GM19467 (cell line): ENCODE data around the gene LRRC61.
"Not testable (repeated sequence)": the region's sequence is repeated elsewhere in the genome, so short reads cannot be mapped to it uniquely, and the experiment has no call there.

Experiments
- ATAC-seq: cut with Tn5 transposase; IDR thresholded peaks from one replicate; pipeline ENCODE4 v1.9.1; 2021; ENCODE audit warnings: mild to moderate bottlenecking, moderate library complexity; ENCODE audit not compliant: unreplicated experiment

LRRC61 gene

GRCh38 chr7:150322833-150323681, at the start of gene LRRC61, which contains the start of gene ACTR3C:
TSS of gene LRRC61 (plus strand) at chr7:150323355. CDS start at chr7:150336862, 13,507 bp downstream.
TSS of gene ACTR3C (minus strand) at chr7:150323545. CDS start at chr7:150295296, 28,249 bp downstream.
- peak; percentile 54 for ATAC-seq

- ATAC-seq = not testable (repeated sequence)
Measured at GRCh38 chr7:150276132-150276695, 46.9 kb upstream of the LRRC61 start.

GRCh38 chr7:150278383-150278782, 44.8 kb upstream of the LRRC61 start:
- not testable (repeated sequence) for ATAC-seq

- ATAC-seq = not testable (repeated sequence)
Measured at GRCh38 chr7:150281681-150282403, 41.3 kb upstream of the LRRC61 start.

- not testable (repeated sequence) for ATAC-seq
Measured at GRCh38 chr7:150283111-150283510, 40.0 kb upstream of the LRRC61 start.

- not testable (repeated sequence) for ATAC-seq
Measured at GRCh38 chr7:150283608-150284007, 39.5 kb upstream of the LRRC61 start.

GRCh38 chr7:150285849-150286754, 37.1 kb upstream of the LRRC61 start:
- peak; percentile 65 for ATAC-seq

- ATAC-seq = not testable (repeated sequence)
Measured at GRCh38 chr7:150287815-150288214, 35.3 kb upstream of the LRRC61 start.

- not testable (repeated sequence) for ATAC-seq
Measured at GRCh38 chr7:150288816-150289215, 34.3 kb upstream of the LRRC61 start.

- not testable (repeated sequence) for ATAC-seq
Measured at GRCh38 chr7:150290317-150290716, 32.8 kb upstream of the LRRC61 start.

- not testable (repeated sequence) for ATAC-seq
Measured at GRCh38 chr7:150295027-150295426, 28.1 kb upstream of the LRRC61 start.

GRCh38 chr7:150295614-150296013, 27.5 kb upstream of the LRRC61 start:
- not testable (repeated sequence) for ATAC-seq

GRCh38 chr7:150296802-150297201, 26.4 kb upstream of the LRRC61 start:
- ATAC-seq = not testable (repeated sequence)

GRCh38 chr7:150297978-150298377, 25.2 kb upstream of the LRRC61 start:
- not testable (repeated sequence) for ATAC-seq

- not testable (repeated sequence) for ATAC-seq
Measured at GRCh38 chr7:150302908-150303310, 20.2 kb upstream of the LRRC61 start.

GRCh38 chr7:150304499-150305258, 18.5 kb upstream of the LRRC61 start:
- not testable (repeated sequence) for ATAC-seq

GRCh38 chr7:150305259-150305902, 17.8 kb upstream of the LRRC61 start:
- ATAC-seq = not testable (repeated sequence)

GRCh38 chr7:150305903-150306284, 17.3 kb upstream of the LRRC61 start:
- not testable (repeated sequence) for ATAC-seq

- not testable (repeated sequence) for ATAC-seq
Measured at GRCh38 chr7:150306377-150306776, 16.8 kb upstream of the LRRC61 start.
